PC-3 (cell line): ENCODE results near the gene INMT.

Experiments
- CTCF ChIP-seq: fragments of 300-600 bp; sonication (generic); conservative IDR thresholded peaks from 2 replicates; pipeline ENCODE4 v1.5.1; 2017; ENCODE audit warnings: antibody characterized with exemption, low read depth, mild to moderate bottlenecking, low read length
- EZH2phosphoT487 ChIP-seq: fragments of 300-600 bp; sonication (generic); IDR thresholded peaks from 2 replicates; pipeline ENCODE4 v1.6.1; 2018; ENCODE audit warnings: mild to moderate bottlenecking, antibody characterized with exemption, low read length, borderline replicate concordance

- TF ChIP-seq CTCF, result no peak
- TF ChIP-seq EZH2phosphoT487, result no peak
These were observed 12.4 kb downstream of the INMT start for GRCh38 chr7:30764030-30764975.
